Right lobe of liver (tissue), 6 donors: ENCODE data around the gene RNH1. TPM values are rescaled to one million over a fixed set of nuclear protein-coding genes. Genes with fewer than 3 reads are reported as not detected.

ENCODE experiments used
- ATAC-seq, 4 donors: fragments of 200-7000 bp; cut with Tn5 transposase; one replicate each; pipeline ENCODE4 v1.9.1; 2020; ENCODE audit warnings: mild to moderate bottlenecking in 4 of 4, moderate library complexity in 4 of 4
- DNase-seq, 3 donors: peaks; one replicate each; pipeline ENCODE4 v3.0.0-alpha.2; 2020
- H3K27ac ChIP-seq, 3 donors: fragments of 200-600 bp; one replicate each; pipeline ENCODE4 v1.8.0; 2022
- H3K27me3 ChIP-seq, 2 donors: fragments of 200-600 bp; one replicate each; pipeline ENCODE4 v1.8.0; 2022
- H3K36me3 ChIP-seq, 4 donors: fragments of 200-600 bp; sonication (generic) in 1 of 4; one replicate each; pipeline versions ENCODE4 v1.5.1 to v1.8.0; 2017 to 2022; ENCODE audit warnings: control low read depth in 1 of 4
- H3K4me1 ChIP-seq, 4 donors: fragments of 200-600 bp; sonication (generic) in 1 of 4; one replicate each; pipeline versions ENCODE4 v1.5.1 to v1.8.0; 2017 to 2022; ENCODE audit warnings: control low read depth in 1 of 4
- H3K4me3 ChIP-seq, 3 donors: fragments of 200-600 bp; one replicate each; pipeline ENCODE4 v1.8.0; 2022
- H3K9me3 ChIP-seq, 4 donors: fragments of 200-600 bp; sonication (generic) in 1 of 4; one replicate each; pipeline versions ENCODE4 v1.5.1 to v1.8.0; 2017 to 2022; ENCODE audit warnings: control low read depth in 1 of 4
- POLR2A ChIP-seq: fragments of 450-650 bp; IDR thresholded peaks from one replicate; pipeline ENCODE4 v1.6.1; 2017; ENCODE audit warnings: antibody characterized with exemption, mild to moderate bottlenecking
- WGBS: methylation state at CpG from one replicate; pipeline ENCODE4 v1.1.6; 2018; ENCODE audit warnings: low coverage, low lambda C conversion rate; ENCODE audit not compliant: insufficient coverage; ENCODE audit errors: missing lambda C conversion rate; 5-methylcytosine and 5-hydroxymethylcytosine counted together
- intact Hi-C, 2 donors: fragments of 100-400 bp; cut with DNase I; formaldehyde crosslinking; loops; one replicate each; pipeline versions ENCODE4 v1.11.2 to v1.14.1; 2022
- total RNA-seq, 6 experiments: library from RNA; depleted of rRNA in 2 of 6; stranded (reverse); fragments of >200 nt in 2 of 6; fragmentation: NEBNext Ultra II Directional in 3 of 6; extraction: Animal tissue kit (Norgen Biotek cat#: 25700) in 3 of 6; gene quantifications; one replicate each; pipeline versions ENCODE4 v1.1.0 to v1.2.4, GENCODE V29; 2016 to 2023
- TF ChIP-seq, protein P1 (sequence below), 4 donors: fragments of 200-600 bp in 3 of 4; fragments of 450-650 bp in 1 of 4; IDR thresholded peaks; one replicate each; pipeline versions ENCODE4 v1.5.1 to v1.8.0; 2016 to 2022; ENCODE audit warnings: antibody characterized with exemption in 4 of 4, mild to moderate bottlenecking in 2 of 4
- donor health status: DM: no; HTN: yes; CAD: no.
- donor health status: DM: no; HTN: no; CAD: no.
- donor health status: DM: no; HTN: no; CAD: no.
- donor health status: DM: no; HTN: yes; CAD: no.
- donor health status: DM: no; HTN: yes; CAD: no.

Gene RNH1
- total RNA-seq, 6 experiments from 2014 or later = 66.4 to 135 (median 76.2) TPM

DNA sequence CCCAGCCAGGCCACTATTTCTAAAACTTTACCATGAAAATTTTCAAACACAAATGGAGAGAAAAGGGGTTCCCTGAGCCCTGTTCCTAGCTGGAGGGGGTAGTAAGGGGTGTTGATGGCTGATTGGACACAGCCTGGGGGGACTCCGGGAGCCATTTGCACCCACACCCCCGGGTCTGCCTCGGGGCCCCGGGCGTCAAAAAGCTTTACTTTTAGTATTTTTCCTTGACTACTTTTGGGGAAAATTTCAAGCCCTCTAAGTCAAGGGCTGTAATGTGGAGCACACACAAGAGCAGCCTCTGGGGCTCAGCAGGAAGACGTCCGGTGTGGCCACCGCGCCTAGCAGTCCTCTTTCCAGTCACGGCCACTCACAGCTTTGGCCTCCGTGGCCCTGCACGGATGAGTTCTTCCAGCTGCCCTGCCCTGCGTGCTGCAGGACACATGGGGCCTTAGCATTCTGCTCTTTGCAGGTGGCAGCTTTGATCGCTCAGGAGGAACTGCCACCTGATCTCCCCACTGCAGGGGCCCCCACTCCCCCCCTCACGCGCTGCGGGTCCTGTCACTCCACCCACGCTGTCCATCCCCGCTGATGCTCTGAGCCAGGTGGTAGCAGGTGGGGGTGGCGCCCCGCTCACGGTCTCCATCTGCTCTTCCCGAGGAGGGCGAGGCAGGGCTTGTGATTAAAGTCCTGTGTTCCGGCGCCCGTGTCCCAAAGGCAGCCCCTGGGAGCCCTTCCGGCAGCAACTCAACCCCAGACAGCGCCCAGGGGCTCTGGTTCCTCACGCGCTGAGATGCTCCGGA is 14.4 kb downstream of the RNH1 start:
- no peaks in the 10 kb centered on the region for H3K27me3 ChIP-seq
- DNase-seq = no peak
- H3K9me3 ChIP-seq = no peaks in the 10 kb centered on the region
- WGBS = 95% methylated on average over 15 of the region's 32 CpGs
- TF ChIP-seq, protein P1, sequence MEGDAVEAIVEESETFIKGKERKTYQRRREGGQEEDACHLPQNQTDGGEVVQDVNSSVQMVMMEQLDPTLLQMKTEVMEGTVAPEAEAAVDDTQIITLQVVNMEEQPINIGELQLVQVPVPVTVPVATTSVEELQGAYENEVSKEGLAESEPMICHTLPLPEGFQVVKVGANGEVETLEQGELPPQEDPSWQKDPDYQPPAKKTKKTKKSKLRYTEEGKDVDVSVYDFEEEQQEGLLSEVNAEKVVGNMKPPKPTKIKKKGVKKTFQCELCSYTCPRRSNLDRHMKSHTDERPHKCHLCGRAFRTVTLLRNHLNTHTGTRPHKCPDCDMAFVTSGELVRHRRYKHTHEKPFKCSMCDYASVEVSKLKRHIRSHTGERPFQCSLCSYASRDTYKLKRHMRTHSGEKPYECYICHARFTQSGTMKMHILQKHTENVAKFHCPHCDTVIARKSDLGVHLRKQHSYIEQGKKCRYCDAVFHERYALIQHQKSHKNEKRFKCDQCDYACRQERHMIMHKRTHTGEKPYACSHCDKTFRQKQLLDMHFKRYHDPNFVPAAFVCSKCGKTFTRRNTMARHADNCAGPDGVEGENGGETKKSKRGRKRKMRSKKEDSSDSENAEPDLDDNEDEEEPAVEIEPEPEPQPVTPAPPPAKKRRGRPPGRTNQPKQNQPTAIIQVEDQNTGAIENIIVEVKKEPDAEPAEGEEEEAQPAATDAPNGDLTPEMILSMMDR (IDR thresholded peaks at IDR 0.05) = no peak
- no peak for TF ChIP-seq POLR2A
- intact Hi-C loops = no loop called here
- H3K4me1 ChIP-seq = no peaks in the 10 kb centered on the region
- peaks cover 0 to 19% (median 8%) of the 10 kb centered on the region in 4 donors for H3K36me3 ChIP-seq
- H3K4me3 ChIP-seq = no peak overlapping the region
- H3K27ac ChIP-seq = no peak overlapping the region
- ATAC-seq = no peak

DNA sequence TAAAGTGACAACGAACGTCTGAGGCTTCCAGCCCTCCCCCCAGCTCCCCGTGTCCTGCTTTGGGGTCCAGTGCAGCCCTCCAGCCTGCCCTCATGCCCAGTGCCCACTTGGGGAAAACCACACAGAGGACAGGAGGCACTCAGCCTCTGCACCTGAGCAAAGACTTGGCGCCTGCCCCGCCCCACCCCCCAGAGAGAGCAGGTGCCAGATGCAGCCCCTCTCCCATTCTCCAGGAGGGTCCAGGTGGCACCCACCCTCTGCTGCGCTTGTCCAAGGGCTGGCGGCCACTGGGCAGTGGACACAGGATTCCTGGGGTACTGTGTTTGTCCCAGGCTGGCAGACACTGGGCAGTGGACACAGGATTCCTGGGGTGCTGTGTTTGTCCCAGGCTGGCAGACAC is 15.7 kb downstream of the RNH1 start:
- no peak for ATAC-seq
- WGBS = 100% methylated on average over 1 of the region's 7 CpGs

DNA sequence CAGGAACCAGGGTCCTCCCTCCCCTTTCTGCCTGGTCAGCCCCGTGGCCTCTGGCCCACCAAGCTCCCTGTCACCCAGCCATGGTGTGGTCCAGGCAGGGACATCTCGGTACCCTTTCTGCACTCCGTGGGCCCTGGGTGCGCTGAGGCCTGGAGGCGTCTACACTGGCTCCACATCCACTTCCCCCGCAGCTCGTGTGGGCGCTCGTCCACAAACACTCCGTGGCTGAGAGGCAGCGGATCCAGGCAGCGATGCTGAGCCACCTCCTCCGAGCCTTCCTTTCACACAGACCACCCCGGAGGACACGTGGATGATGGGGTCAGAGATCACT is 16.1 kb downstream of the RNH1 start:
- Histone ChIP-seq H3K9me3 (no peaks in the 10 kb centered on the region), H3K27me3 (no peaks in the 10 kb centered on the region), H3K27ac (no peak overlapping the region), H3K4me1 (no peaks in the 10 kb centered on the region), H3K4me3 (no peak overlapping the region), H3K36me3 (peaks cover 0 to 15% (median 8%) of the 10 kb centered on the region in 4 donors)
- DNase-seq (no peak), ATAC-seq (no peak)
- no CpG with 5 or more reads among the region's 15 CpGs for WGBS
- TF ChIP-seq, protein P1 (IDR thresholded peaks at IDR 0.05) = no peak
- intact Hi-C loops = no loop called here

More for the DNA sequence above, 15.7 kb downstream of the RNH1 start:
- intact Hi-C loops = no loop called here
- H3K4me1 ChIP-seq = no peaks in the 10 kb centered on the region
- no peak overlapping the region for H3K4me3 ChIP-seq
- no peak for DNase-seq
- H3K36me3 ChIP-seq = peaks cover 0 to 18% (median 8%) of the 10 kb centered on the region in 4 donors
- H3K9me3 ChIP-seq = no peaks in the 10 kb centered on the region
- TF ChIP-seq POLR2A = no peak
- TF ChIP-seq, protein P1 (IDR thresholded peaks at IDR 0.05) = no peak
- no peaks in the 10 kb centered on the region for H3K27me3 ChIP-seq
- H3K27ac ChIP-seq = no peak overlapping the region

DNA sequence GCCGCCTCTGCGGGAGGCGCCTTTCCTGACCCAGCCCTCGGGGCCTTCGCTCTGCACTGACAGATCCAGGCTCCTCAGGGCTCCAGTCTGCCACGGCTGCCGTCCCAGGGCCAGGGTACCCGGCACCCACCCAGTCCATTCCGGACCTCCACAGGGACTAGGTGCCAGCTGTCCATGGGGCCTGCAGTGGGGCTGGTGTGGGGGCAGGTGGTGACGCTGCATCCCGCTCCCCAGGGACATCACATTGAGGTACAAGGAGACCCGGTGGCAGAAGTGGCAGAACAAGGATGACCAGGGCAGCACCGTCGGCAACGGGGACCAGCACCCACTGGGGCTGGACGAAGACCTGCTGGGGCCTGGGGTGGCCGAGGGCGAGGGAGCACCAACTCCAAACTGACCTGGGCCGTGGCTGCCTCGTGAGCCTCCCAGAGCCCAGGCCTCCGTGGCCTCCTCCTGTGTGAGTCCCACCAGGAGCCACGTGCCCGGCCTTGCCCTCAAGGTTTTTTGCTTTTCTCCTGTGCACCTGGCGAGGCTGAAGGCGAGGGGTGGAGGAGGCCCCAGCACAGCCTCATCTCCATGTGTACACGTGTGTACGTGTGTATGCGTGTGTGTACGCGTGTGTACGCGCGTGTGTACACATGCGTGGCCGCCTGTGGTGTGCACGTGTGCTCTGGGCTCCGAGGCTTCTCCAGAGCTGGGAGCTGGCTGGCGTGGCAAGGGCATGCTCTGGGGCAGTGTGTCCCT is 16.7 kb downstream of the RNH1 start:
- DNase-seq = no peak
- H3K4me3 ChIP-seq = no peak overlapping the region
- no peaks in the 10 kb centered on the region for H3K9me3 ChIP-seq
- H3K4me1 ChIP-seq = no peaks in the 10 kb centered on the region
- intact Hi-C loops = no loop called here
- H3K36me3 ChIP-seq = peaks cover 0 to 9% (median 5%) of the 10 kb centered on the region in 4 donors
- no peak for ATAC-seq
- WGBS = no CpG with 5 or more reads among the region's 38 CpGs
- H3K27ac ChIP-seq = no peak overlapping the region
- H3K27me3 ChIP-seq = no peaks in the 10 kb centered on the region
- TF ChIP-seq POLR2A = no peak
- TF ChIP-seq, protein P1 (IDR thresholded peaks at IDR 0.05) = no peak
